C4-2B (cell line): Measurements from ENCODE around the gene PCYT1A.

Experiments
- CTCF ChIP-seq: fragments of 450-650 bp; conservative IDR thresholded peaks from 2 replicates; pipeline ENCODE4 v1.5.1; 2017; ENCODE audit warnings: mild to moderate bottlenecking
- ZFX ChIP-seq: fragments of 450-650 bp; IDR thresholded peaks from 2 replicates; pipeline ENCODE4 v1.6.1; 2017

DNA sequence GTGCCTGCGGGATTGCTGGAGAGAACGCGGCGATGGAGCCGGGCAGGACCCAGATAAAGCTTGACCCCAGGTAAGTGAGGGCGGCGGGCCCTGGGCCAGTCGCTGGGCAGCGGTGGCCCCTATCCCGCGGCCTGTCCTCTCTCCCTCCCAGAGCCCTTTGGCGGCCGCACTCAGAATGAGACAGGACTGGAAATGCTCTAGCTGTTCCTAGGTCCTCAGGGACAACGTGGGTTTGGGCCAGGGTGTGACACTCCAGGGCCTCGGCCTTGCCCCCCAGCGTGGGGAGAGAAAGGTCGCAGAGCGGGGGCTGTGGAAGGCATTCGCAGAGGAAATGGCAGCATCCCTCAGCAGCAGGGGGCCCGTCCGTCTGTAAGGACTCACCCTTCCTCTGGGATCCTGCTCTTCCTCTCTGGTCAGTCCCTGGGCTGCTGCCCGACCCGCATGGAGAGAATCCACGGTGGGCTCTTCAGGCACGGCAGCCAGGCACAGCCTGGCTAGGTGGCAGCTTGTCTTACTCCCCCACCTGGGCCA is 70.8 kb downstream of the PCYT1A start:
- TF ChIP-seq CTCF (no peak), ZFX (no peak)
